ENCODE data around the gene TIMM17A. TPM values are rescaled to one million over a fixed set of nuclear protein-coding genes. Genes with fewer than 3 reads are reported as not detected.
A peak's percentile ranks its signal among the peaks of the same experiment; 100 is the strongest.
"Not testable (repeated sequence)": the region's sequence is repeated elsewhere in the genome, so short reads cannot be mapped to it uniquely, and the experiment has no call there.

The TIMM17A gene
- total RNA-seq, 3 donors from 2014 or later (not counting 1 experiment from before 2014, with no cell fraction given), result 48.7 to 53.9 (median 51.8) TPM

DNA sequence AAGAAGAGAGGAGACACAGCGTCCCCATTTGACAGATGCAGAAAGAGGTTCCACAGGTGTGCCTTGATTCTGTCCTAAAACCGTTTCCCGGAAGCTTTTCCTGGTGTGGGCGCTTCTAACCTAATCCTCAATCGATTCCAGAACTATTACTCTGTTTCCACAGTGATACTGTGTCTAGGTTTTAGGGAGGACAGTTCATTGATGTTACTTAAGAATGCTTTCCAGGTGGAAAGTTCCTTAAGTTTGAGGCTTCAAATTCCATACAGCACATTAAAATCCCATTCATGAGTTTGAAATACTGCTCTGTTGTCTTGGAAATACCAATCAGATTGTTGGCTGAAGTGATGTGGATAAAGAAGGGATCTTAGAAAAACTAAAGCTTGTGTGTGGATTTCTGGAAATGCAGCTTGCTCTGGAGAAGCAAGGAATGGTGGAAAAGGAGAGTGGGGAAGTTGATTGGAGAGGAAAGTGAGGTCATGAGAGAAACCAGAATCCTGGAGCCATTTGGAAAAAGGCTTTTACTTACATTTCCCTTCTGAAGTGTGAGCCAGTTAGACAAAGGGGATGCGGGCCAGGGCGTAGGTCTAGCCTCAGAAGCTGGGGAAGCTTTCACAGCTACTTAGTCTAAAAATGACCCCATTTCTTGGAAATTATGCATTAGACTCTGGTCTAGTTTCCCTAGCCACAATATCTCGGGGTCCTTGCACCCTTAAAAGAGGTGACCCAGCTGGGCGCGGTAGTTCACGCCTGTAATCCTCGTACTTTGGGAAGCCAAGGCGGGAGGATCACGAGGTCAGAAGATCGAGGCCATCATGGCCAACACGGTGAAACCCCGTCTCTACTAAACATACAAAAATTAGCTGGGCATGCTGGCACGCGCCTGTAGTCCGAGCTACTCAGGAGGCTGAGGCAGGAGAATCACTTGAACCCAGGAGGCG, 61.8 kb downstream of the TIMM17A start:
- H3K36me3 ChIP-seq (ENCODE audit: control insufficient read depth, insufficient read depth, low read length), result no peaks in the 10 kb centered on the region
- 88% methylated on average over 21 of the region's 21 CpGs for WGBS (ENCODE audit: insufficient coverage)
- DNase-seq, result no peak
- Mint-ChIP-seq H3K36me3 (no peaks in the 10 kb centered on the region), H3K4me1 (peaks cover 0 to 18% of the 10 kb centered on the region in 2 donors), H3K9me3 (no peaks in the 10 kb centered on the region), H3K27me3 (ENCODE audit: low read depth in 2 of 2) (peaks cover 0 to 3% of the 10 kb centered on the region in 2 donors), H3K4me3 (no peak overlapping the region), H3K27ac (no peak overlapping the region)
- no peaks in the 10 kb centered on the region for H3K27me3 ChIP-seq (ENCODE audit: control insufficient read depth, insufficient read depth, low read length)
- no peak for ATAC-seq
- H3K4me1 ChIP-seq (ENCODE audit: control insufficient read depth, insufficient read depth, low read length), result peaks cover 9% of the 10 kb centered on the region
- intact Hi-C loops (cut with micrococcal nuclease), result loop anchor here (10.0 kb wide), 1 partner anchor 118 kb away; no protein-coding TSS in a partner anchor
- H3K9me3 ChIP-seq (ENCODE audit: control insufficient read depth, insufficient read depth, low read length), result no peaks in the 10 kb centered on the region
- H3K4me3 ChIP-seq (ENCODE audit: low read length), result no peak overlapping the region
- TF ChIP-seq CTCF (IDR thresholded peaks at IDR 0.05), result no peak
- no peak overlapping the region for H3K27ac ChIP-seq (ENCODE audit: low read length)

DNA sequence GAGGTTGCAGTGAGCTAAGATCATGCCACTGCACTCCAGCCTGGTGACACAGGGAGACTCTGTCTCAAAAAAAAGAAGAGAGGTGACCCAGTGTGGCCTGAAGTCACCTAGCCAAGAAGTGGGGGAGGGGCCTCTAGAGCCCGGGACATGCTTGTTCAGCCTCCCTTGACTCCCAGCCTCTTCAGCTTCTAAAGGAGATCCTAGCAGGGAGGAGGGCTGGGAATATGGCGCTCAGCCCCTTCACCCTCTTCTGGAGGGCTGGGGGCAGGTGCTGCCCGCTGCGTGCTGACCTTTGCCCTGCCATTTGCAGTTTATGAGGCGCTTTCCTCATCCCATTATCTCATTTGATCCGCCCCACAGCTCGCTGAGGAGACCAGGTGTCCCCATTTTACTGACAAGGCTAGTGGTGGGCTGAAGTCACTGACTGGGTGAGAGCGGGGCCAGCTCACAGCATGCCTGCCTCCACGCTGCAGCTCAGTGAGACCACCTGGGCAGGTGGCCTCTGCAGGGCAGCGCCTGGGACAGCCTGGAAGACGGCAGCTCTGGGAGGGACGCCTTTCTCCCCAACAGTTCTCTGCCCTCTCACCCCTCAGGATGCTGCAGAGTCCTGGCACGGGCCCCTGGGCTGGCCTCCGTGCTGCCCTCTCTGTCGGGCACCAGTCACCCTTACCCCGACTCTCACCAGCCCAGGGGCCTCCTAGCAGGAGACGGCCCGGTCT, 62.6 kb downstream of the TIMM17A start:
- no peak overlapping the region for H3K27ac ChIP-seq (ENCODE audit: low read length)
- intact Hi-C loops (cut with micrococcal nuclease), result loop anchor here (10.0 kb wide), 1 partner anchor 117 kb away; no protein-coding TSS in a partner anchor

GRCh38 chr1:202018468-202019234, 63.3 kb downstream of the TIMM17A start:
- Histone ChIP-seq H3K27ac (ENCODE audit: low read length) (no peak overlapping the region), H3K36me3 (ENCODE audit: control insufficient read depth, insufficient read depth, low read length) (no peaks in the 10 kb centered on the region), H3K9me3 (ENCODE audit: control insufficient read depth, insufficient read depth, low read length) (no peaks in the 10 kb centered on the region), H3K4me3 (ENCODE audit: low read length) (no peak overlapping the region), H3K4me1 (ENCODE audit: control insufficient read depth, insufficient read depth, low read length) (peaks cover 9% of the 10 kb centered on the region), H3K27me3 (ENCODE audit: control insufficient read depth, insufficient read depth, low read length) (no peaks in the 10 kb centered on the region)
- intact Hi-C loops (cut with micrococcal nuclease), result loop anchor here (10.0 kb wide), 1 partner anchor 116 kb away; no protein-coding TSS in a partner anchor
- no peaks in the 10 kb centered on the region for H3K9me3 Mint-ChIP-seq
- DNase-seq (no peak), ATAC-seq (peak in 2 of 3 donors; percentile 45 to 49)
- H3K4me1 Mint-ChIP-seq, result peaks cover 6 to 22% of the 10 kb centered on the region in 2 donors
- H3K27me3 Mint-ChIP-seq (ENCODE audit: low read depth in 2 of 2), result peaks cover 7 to 9% of the 10 kb centered on the region in 2 donors
- TF ChIP-seq CTCF (IDR thresholded peaks at IDR 0.05), result no peak
- WGBS (ENCODE audit: insufficient coverage), result 56% methylated on average over 17 of the region's 19 CpGs
- no peak overlapping the region for H3K4me3 Mint-ChIP-seq
- H3K27ac Mint-ChIP-seq, result peak overlapping the region in 1 of 2 donors; percentile 22
- H3K36me3 Mint-ChIP-seq, result no peaks in the 10 kb centered on the region

More for the DNA sequence above, 62.6 kb downstream of the TIMM17A start:
- no peak for TF ChIP-seq CTCF (IDR thresholded peaks at IDR 0.05)
- Mint-ChIP-seq H3K36me3 (no peaks in the 10 kb centered on the region), H3K27me3 (ENCODE audit: low read depth in 2 of 2) (peaks cover 2 to 3% of the 10 kb centered on the region in 2 donors), H3K4me1 (peaks cover under 1 to 18% of the 10 kb centered on the region in 2 donors), H3K9me3 (no peaks in the 10 kb centered on the region), H3K27ac (peak overlapping the region in 1 of 2 donors; percentile 22), H3K4me3 (no peak overlapping the region)
- Histone ChIP-seq H3K4me1 (ENCODE audit: control insufficient read depth, insufficient read depth, low read length) (peaks cover 9% of the 10 kb centered on the region), H3K9me3 (ENCODE audit: control insufficient read depth, insufficient read depth, low read length) (no peaks in the 10 kb centered on the region), H3K36me3 (ENCODE audit: control insufficient read depth, insufficient read depth, low read length) (no peaks in the 10 kb centered on the region), H3K4me3 (ENCODE audit: low read length) (no peak overlapping the region), H3K27me3 (ENCODE audit: control insufficient read depth, insufficient read depth, low read length) (no peaks in the 10 kb centered on the region)
- WGBS (ENCODE audit: insufficient coverage), result 79% methylated on average over 18 of the region's 18 CpGs
- no peak for DNase-seq
- no peak for ATAC-seq

GRCh38 chr1:202019235-202019558, 63.9 kb downstream of the TIMM17A start:
- H3K9me3 ChIP-seq (ENCODE audit: control insufficient read depth, insufficient read depth, low read length); H3K4me3 Mint-ChIP-seq; H3K36me3 Mint-ChIP-seq; ATAC-seq; H3K36me3 ChIP-seq (ENCODE audit: control insufficient read depth, insufficient read depth, low read length); H3K4me3 ChIP-seq (ENCODE audit: low read length); H3K4me1 ChIP-seq (ENCODE audit: control insufficient read depth, insufficient read depth, low read length); H3K9me3 Mint-ChIP-seq; DNase-seq; H3K27ac ChIP-seq (ENCODE audit: low read length); H3K27me3 Mint-ChIP-seq (ENCODE audit: low read depth in 2 of 2); H3K27me3 ChIP-seq (ENCODE audit: control insufficient read depth, insufficient read depth, low read length): not testable (repeated sequence)
- WGBS (ENCODE audit: insufficient coverage), result 88% methylated on average over 8 of the region's 8 CpGs
- Mint-ChIP-seq H3K27ac (peak overlapping the region in 1 of 2 donors; percentile 22), H3K4me1 (peaks cover 6 to 22% of the 10 kb centered on the region in 2 donors)
- intact Hi-C loops (cut with micrococcal nuclease), result loop anchor here (10.0 kb wide), 1 partner anchor 116 kb away; no protein-coding TSS in a partner anchor

Data from natural killer cell (primary cell).